PFSK-1 (cell line): ENCODE data around the gene ATP10A.

ENCODE experiments used
- POLR2AphosphoS5 ChIP-seq: IDR thresholded peaks from 2 replicates; pipeline ENCODE4 v1.6.1; 2012; ENCODE audit warnings: low read depth, mild to moderate bottlenecking, control low read depth, low read length, moderate library complexity
- TAF1 ChIP-seq: IDR thresholded peaks from 2 replicates; pipeline ENCODE4 v1.6.1; 2012; ENCODE audit warnings: low read length, control low read depth, borderline replicate concordance; ENCODE audit not compliant: insufficient read depth

- no peak for TF ChIP-seq POLR2AphosphoS5
- TF ChIP-seq TAF1, result no peak
Observed at GRCh38 chr15:25864966-25865365, 1.8 kb upstream of the ATP10A start.
